Mesendoderm (in vitro differentiated cells): ENCODE results near the gene BRAP.
"Not testable (repeated sequence)": the region's sequence is repeated elsewhere in the genome, so short reads cannot be mapped to it uniquely, and the experiment has no call there.

Source experiments
- DNase-seq: peaks from one replicate; pipeline ENCODE4 v3.0.0; 2013
- H2AK5ac ChIP-seq: 2 replicates; pipeline ENCODE4 v1.6.1; 2013; ENCODE audit warnings: low read length, inconsistent platforms
- H2BK120ac ChIP-seq: 2 replicates; pipeline ENCODE4 v1.6.1; 2013; ENCODE audit warnings: low read depth, mild to moderate bottlenecking, low read length, moderate library complexity, mixed read lengths
- H2BK15ac ChIP-seq: replicated peaks from 2 replicates; pipeline ENCODE4 v1.6.1; 2013; ENCODE audit warnings: low read depth, mild to moderate bottlenecking, moderate library complexity
- H2BK5ac ChIP-seq: 2 replicates; pipeline ENCODE4 v1.6.1; 2013; ENCODE audit warnings: low read length, inconsistent platforms
- H3K18ac ChIP-seq: 2 replicates; pipeline ENCODE4 v1.6.1; 2013; ENCODE audit warnings: mild to moderate bottlenecking, low read length, mixed read lengths
- H3K23ac ChIP-seq: one replicate; pipeline ENCODE4 v1.6.1; 2013; ENCODE audit warnings: low read length
- H3K27ac ChIP-seq: 2 replicates; pipeline ENCODE4 v1.5.1; 2013; ENCODE audit warnings: low read depth, mild to moderate bottlenecking, inconsistent platforms, low read length, moderate library complexity
- H3K27me3 ChIP-seq: 2 replicates; pipeline ENCODE4 v1.6.1; 2013; ENCODE audit warnings: low read length, control low read depth, mild to moderate bottlenecking, inconsistent platforms; ENCODE audit not compliant: insufficient read depth, poor library complexity
- H3K36me3 ChIP-seq: 2 replicates; pipeline ENCODE4 v1.6.1; 2013; ENCODE audit warnings: low read length, inconsistent platforms; ENCODE audit not compliant: control insufficient read depth, insufficient read depth
- H3K4ac ChIP-seq: one replicate; pipeline ENCODE4 v1.6.1; 2013; ENCODE audit warnings: low read depth, mild to moderate bottlenecking, low read length, moderate library complexity
- H3K4me1 ChIP-seq: 2 replicates; pipeline ENCODE4 v1.6.1; 2013; ENCODE audit warnings: low read depth, low read length, inconsistent platforms; ENCODE audit not compliant: control insufficient read depth
- H3K4me2 ChIP-seq: 2 replicates; pipeline ENCODE4 v1.6.1; 2013; ENCODE audit warnings: low read length
- H3K4me3 ChIP-seq: 2 replicates; pipeline ENCODE4 v1.5.1; 2013; ENCODE audit warnings: mild to moderate bottlenecking, low read length
- H3K56ac ChIP-seq: one replicate; pipeline ENCODE4 v1.6.1; 2013; ENCODE audit warnings: low read length
- H3K79me1 ChIP-seq: 2 replicates; pipeline ENCODE4 v1.6.1; 2013; ENCODE audit warnings: low read length, inconsistent platforms
- H3K79me2 ChIP-seq: 2 replicates; pipeline ENCODE4 v1.6.1; 2013; ENCODE audit warnings: mild to moderate bottlenecking, low read length; ENCODE audit not compliant: control insufficient read depth, insufficient read depth
- H3K9ac ChIP-seq: 2 replicates; pipeline ENCODE4 v1.6.1; 2013; ENCODE audit warnings: low read length, inconsistent platforms
- H4K5ac ChIP-seq: one replicate; pipeline ENCODE4 v1.6.1; 2013; ENCODE audit warnings: low read length
- H4K8ac ChIP-seq: one replicate; pipeline ENCODE4 v1.6.1; 2013; ENCODE audit warnings: low read depth, mild to moderate bottlenecking, control low read depth, low read length, moderate library complexity
- WGBS: extraction: QIAGEN DNeasy Blood & Tissue Kit; methylation state at CpG from one replicate; pipeline ENCODE4 v1.1.7; 2013; ENCODE audit warnings: low lambda C conversion rate, missing lambda C conversion rate; ENCODE audit not compliant: insufficient coverage; ENCODE audit errors: extremely low coverage; 5-methylcytosine and 5-hydroxymethylcytosine counted together

BRAP gene

GRCh38 chr12:111605911-111606766 is 79.6 kb downstream of the BRAP start:
- H3K4me2 ChIP-seq: no peak overlapping the region
- no peak overlapping the region for H3K56ac ChIP-seq
- WGBS: no CpG with 5 or more reads among the region's 7 CpGs
- H3K4me3 ChIP-seq: no peak overlapping the region
- no peak overlapping the region for H3K23ac ChIP-seq
- H3K4ac ChIP-seq: no peak overlapping the region
- H3K4me1 ChIP-seq: no peaks in the 10 kb centered on the region
- H2BK120ac ChIP-seq: no peak overlapping the region
- H2AK5ac ChIP-seq: no peak overlapping the region
- no peak overlapping the region for H3K18ac ChIP-seq
- no peaks in the 10 kb centered on the region for H3K36me3 ChIP-seq
- no peaks in the 10 kb centered on the region for H3K27me3 ChIP-seq
- H2BK15ac ChIP-seq: no peak overlapping the region
- H3K79me1 ChIP-seq: no peaks in the 10 kb centered on the region
- no peak overlapping the region for H2BK5ac ChIP-seq
- no peak overlapping the region for H4K5ac ChIP-seq
- DNase-seq: no peak
- no peak overlapping the region for H3K27ac ChIP-seq
- H3K9ac ChIP-seq: no peak overlapping the region
- no peak overlapping the region for H4K8ac ChIP-seq
- no peaks in the 10 kb centered on the region for H3K79me2 ChIP-seq

DNA sequence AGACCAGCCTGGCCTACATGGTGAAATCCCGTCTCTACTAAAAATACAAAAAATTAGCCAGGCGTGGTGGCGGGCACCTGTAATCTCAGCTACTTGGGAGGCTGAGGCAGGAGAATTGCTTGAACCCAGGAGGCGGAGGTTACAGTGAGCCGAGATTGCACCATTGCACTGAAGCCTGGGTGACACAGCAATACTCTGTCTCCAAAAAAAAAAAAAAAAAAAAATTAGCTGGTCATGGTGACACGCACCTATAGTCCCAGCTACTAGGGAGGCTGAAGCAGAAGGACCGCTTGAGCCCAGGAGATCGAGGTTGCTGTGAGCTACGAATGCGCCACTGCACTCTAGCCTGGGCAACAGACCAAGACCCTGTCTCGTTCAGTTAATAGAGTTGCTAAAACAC is 82.9 kb downstream of the BRAP start:
- not testable (repeated sequence) for H4K5ac ChIP-seq, H2AK5ac ChIP-seq, H3K18ac ChIP-seq, H3K79me2 ChIP-seq, H3K4me2 ChIP-seq, H3K9ac ChIP-seq, H3K4me1 ChIP-seq, H3K27me3 ChIP-seq, H3K4me3 ChIP-seq, H2BK5ac ChIP-seq, H3K23ac ChIP-seq, H3K79me1 ChIP-seq, H2BK120ac ChIP-seq, H4K8ac ChIP-seq, H2BK15ac ChIP-seq, H3K4ac ChIP-seq, H3K36me3 ChIP-seq, H3K56ac ChIP-seq, DNase-seq, H3K27ac ChIP-seq
- WGBS: no CpG with 5 or more reads among the region's 11 CpGs

DNA sequence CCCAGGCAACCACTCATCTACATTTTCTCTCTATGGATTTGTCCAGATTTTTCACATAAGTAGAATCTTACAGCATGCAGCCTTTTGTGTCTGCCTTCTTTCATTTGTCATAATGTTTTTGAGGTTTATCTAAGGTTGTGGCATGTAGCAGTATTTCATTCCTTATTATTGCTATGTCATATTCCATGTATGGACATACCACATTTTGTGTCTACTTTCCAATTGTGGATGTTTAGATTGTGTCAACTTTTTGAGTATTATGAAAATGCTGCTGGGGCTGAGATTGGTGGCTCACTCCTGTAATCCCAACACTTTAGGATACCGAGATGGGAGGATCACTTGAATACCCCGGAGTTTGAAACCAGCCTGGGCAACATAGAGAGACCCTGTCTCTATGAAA is 83.4 kb downstream of the BRAP start:
- Histone ChIP-seq H3K79me2 (peaks cover 11% of the 10 kb centered on the region), H3K27me3 (no peaks in the 10 kb centered on the region), H3K23ac (no peak overlapping the region), H3K4ac (no peak overlapping the region), H3K36me3 (no peaks in the 10 kb centered on the region), H4K8ac (no peak overlapping the region), H2BK120ac (no peak overlapping the region), H3K18ac (no peak overlapping the region), H3K9ac (no peak overlapping the region), H3K4me2 (no peak overlapping the region), H3K4me3 (no peak overlapping the region), H2BK5ac (no peak overlapping the region), H2BK15ac (no peak overlapping the region), H3K27ac (no peak overlapping the region), H4K5ac (no peak overlapping the region), H3K56ac (no peak overlapping the region), H2AK5ac (no peak overlapping the region), H3K4me1 (no peaks in the 10 kb centered on the region), H3K79me1 (peaks cover under 1% of the 10 kb centered on the region)
- DNase-seq: no peak
- no CpG with 5 or more reads among the region's 2 CpGs for WGBS

GRCh38 chr12:111600986-111601385 is 84.8 kb downstream of the BRAP start:
- not testable (repeated sequence) for H3K4me2 ChIP-seq, H3K56ac ChIP-seq, H2BK120ac ChIP-seq, H2BK15ac ChIP-seq, H3K9ac ChIP-seq, H3K18ac ChIP-seq, H3K27ac ChIP-seq, H3K4me3 ChIP-seq, H4K8ac ChIP-seq, H3K36me3 ChIP-seq, H3K23ac ChIP-seq, H3K27me3 ChIP-seq, H2BK5ac ChIP-seq, DNase-seq, H3K4ac ChIP-seq, H4K5ac ChIP-seq, H2AK5ac ChIP-seq, H3K4me1 ChIP-seq, H3K79me1 ChIP-seq
- H3K79me2 ChIP-seq: peaks cover 20% of the 10 kb centered on the region
- no CpG with 5 or more reads among the region's 12 CpGs for WGBS

- Histone ChIP-seq H3K4me2 (peak overlapping the region; percentile 98), H3K56ac (peak overlapping the region; percentile 99), H3K27me3 (no peaks in the 10 kb centered on the region), H3K23ac (no peak overlapping the region), H4K5ac (peak overlapping the region; percentile 56), H2BK15ac (no peak overlapping the region), H4K8ac (peak overlapping the region; percentile 70), H3K4me1 (no peaks in the 10 kb centered on the region), H3K79me2 (peaks cover 27% of the 10 kb centered on the region), H3K9ac (peak overlapping the region; percentile 93), H3K36me3 (no peaks in the 10 kb centered on the region), H3K79me1 (peaks cover 2% of the 10 kb centered on the region), H2BK5ac (no peak overlapping the region), H2BK120ac (no peak overlapping the region), H2AK5ac (no peak overlapping the region), H3K4ac (no peak overlapping the region), H3K4me3 (peak overlapping the region; percentile 79), H3K18ac (peak overlapping the region; percentile 7), H3K27ac (peak overlapping the region; percentile 99)
- no peak for DNase-seq
- WGBS: no CpG with 5 or more reads among the region's 5 CpGs
Observed at GRCh38 chr12:111600205-111600642, 85.5 kb downstream of the BRAP start.
